GM12872 (cell line): ENCODE results near the gene BAX.

Experiments used
- TF ChIP-seq, protein P1 (sequence below): IDR thresholded peaks from 3 replicates; pipeline ENCODE4 v1.5.1; 2011; ENCODE audit warnings: low read depth, mild to moderate bottlenecking, low read length, moderate library complexity; ENCODE audit not compliant: insufficient read depth

The BAX gene

DNA sequence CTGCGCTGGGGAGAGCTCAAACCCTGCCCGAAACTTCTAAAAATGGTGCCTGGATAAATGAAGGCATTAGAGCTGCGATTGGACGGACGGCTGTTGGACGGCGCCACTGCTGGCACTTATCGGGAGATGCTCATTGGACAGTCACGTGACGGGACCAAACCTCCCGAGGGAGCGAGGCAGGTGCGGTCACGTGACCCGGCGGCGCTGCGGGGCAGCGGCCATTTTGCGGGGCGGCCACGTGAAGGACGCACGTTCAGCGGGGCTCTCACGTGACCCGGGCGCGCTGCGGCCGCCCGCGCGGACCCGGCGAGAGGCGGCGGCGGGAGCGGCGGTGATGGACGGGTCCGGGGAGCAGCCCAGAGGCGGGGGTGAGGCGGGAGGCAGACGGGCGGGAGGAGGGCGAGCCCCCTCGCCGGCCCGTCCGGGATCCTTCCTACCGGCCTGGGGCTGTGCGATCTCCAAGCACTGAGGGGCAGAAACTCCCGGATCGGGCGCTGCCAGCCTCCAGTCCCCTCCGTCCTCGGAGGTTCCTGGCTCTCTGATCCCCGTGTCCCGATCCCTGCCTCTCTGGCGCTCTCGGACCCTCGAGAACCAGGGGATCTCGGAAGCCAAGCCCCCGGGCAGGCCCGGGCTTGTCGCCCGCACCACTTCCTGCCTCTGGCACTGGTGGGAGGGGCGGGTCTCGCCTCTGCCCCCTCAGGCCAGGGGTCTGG is at the start of gene BAX:
Gene BAX (plus strand): TSS at position 281 of the 713 bp plus-strand sequence. CDS start 54 bp downstream, at position 335.
- TF ChIP-seq, protein P1, sequence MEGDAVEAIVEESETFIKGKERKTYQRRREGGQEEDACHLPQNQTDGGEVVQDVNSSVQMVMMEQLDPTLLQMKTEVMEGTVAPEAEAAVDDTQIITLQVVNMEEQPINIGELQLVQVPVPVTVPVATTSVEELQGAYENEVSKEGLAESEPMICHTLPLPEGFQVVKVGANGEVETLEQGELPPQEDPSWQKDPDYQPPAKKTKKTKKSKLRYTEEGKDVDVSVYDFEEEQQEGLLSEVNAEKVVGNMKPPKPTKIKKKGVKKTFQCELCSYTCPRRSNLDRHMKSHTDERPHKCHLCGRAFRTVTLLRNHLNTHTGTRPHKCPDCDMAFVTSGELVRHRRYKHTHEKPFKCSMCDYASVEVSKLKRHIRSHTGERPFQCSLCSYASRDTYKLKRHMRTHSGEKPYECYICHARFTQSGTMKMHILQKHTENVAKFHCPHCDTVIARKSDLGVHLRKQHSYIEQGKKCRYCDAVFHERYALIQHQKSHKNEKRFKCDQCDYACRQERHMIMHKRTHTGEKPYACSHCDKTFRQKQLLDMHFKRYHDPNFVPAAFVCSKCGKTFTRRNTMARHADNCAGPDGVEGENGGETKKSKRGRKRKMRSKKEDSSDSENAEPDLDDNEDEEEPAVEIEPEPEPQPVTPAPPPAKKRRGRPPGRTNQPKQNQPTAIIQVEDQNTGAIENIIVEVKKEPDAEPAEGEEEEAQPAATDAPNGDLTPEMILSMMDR = peak; percentile 8; the same call in 1 of the 3 replicates

- TF ChIP-seq, protein P1 = no peak
Measured at GRCh38 chr19:48905664-48906063, 49.0 kb upstream of the BAX start.

DNA sequence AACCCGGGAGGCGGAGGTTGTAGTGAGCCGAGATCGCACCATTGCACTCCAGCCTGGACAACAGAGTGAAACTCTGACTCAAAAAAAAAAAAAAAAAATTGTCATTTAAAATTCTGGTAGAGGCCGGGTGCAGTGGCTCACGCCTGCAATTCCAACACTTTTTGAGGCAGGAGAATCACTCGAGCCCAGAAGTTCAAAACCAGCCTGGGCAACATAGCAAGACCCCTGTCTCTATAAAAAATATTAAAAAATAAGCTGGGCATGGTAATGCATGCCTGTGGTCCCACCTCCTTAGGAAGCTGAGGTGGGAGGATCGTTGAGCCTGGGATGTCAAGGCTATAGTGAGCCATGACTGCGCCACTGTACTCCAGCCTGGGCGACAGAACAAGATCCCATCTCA is 48.4 kb upstream of the BAX start:
- TF ChIP-seq, protein P1 = no peak

- TF ChIP-seq, protein P1 = no peak
Measured at GRCh38 chr19:48907671-48908070, 47.0 kb upstream of the BAX start.

- TF ChIP-seq, protein P1 = no peak
Measured at GRCh38 chr19:48910803-48911202, 43.9 kb upstream of the BAX start.

- TF ChIP-seq, protein P1 = no peak
Measured at GRCh38 chr19:48913114-48913889, 41.4 kb upstream of the BAX start.

- TF ChIP-seq, protein P1 = no peak
Measured at GRCh38 chr19:48914181-48914580, 40.5 kb upstream of the BAX start.
